Measurements from ENCODE around the gene SUGCT. TPM values are rescaled to one million over a fixed set of nuclear protein-coding genes. Genes with fewer than 3 reads are reported as not detected.

The SUGCT gene
- total and polyA plus RNA-seq, 9 of the 15 experiments (the other 6 are each of a cell fraction or from before 2014, with no cell fraction given) = 0.58 to 2.5 (median 1.4) TPM

DNA sequence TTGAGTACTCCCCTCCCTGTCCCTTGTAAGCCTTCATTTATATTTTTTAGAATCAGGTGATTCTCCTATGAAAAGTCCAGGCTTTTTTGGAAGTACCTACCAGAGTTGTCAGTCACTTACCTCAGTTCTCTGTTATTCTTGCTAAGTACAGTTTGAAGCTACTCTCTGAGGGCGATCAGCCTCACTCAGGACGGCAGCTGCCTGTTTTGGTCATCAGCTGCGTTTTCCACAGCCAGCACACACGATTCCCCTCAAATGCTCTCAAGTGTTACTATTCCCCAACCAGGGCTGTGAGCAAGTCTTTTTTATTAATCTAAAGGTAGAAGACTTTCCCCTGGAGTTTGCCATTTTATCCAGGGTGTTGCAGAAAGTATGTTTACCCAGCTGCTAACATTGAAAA, 328.6 kb downstream of the SUGCT start:
- no TSS peak for BruUV-seq (replicated peaks)
- CTCF ChIA-PET (ENCODE audit: low intra/inter-chr PET ratio) = no interaction called here
- FAIRE-seq = no peak
- Histone ChIP-seq H3K27ac (ENCODE audit: extremely low read depth, low read depth, low read length) (no peak overlapping the region), H3K79me2 (ENCODE audit: control insufficient read depth, insufficient read depth, low read length) (no peaks in the 10 kb centered on the region), H3K9ac (ENCODE audit: insufficient read depth in 1 of 2, low read depth in 2 of 2, low read length in 2 of 2) (no peak overlapping the region), H3K9me3 (replicated peaks; ENCODE audit: control insufficient read depth, insufficient read depth, low read depth, low read length) (no peaks in the 10 kb centered on the region), H3K4me1 (replicated peaks in 1 of 2; ENCODE audit: control insufficient read depth in 2 of 2, insufficient read depth in 2 of 2, low read length in 2 of 2) (no peaks in the 10 kb centered on the region), H3K9me1 (ENCODE audit: control insufficient read depth, insufficient read depth, low read length) (no peaks in the 10 kb centered on the region), H3K36me3 (ENCODE audit: control insufficient read depth, insufficient read depth, low read length) (no peaks in the 10 kb centered on the region), H2AFZ (ENCODE audit: low read depth, low read length) (no peak overlapping the region), H3K4me2 (ENCODE audit: insufficient read depth, low read length) (no peak overlapping the region), H4K20me1 (replicated peaks; ENCODE audit: control insufficient read depth, insufficient read depth, low read length) (no peaks in the 10 kb centered on the region), H3K27me3 (ENCODE audit: control insufficient read depth in 2 of 2, insufficient read depth in 2 of 2, low read length in 2 of 2) (no peaks in the 10 kb centered on the region), H3K4me3 (no peak overlapping the region)
- in situ Hi-C loops (cut with MboI) = no loop called here
- intact Hi-C loops (cut with micrococcal nuclease) = no loop called here
- no peak for DNase-seq (ENCODE audit: extremely low read depth in 1 of 4, low spot score in 3 of 4)
- 2% methylated on average over 4 of the region's 4 CpGs for WGBS (ENCODE audit: insufficient coverage, low coverage, missing lambda C conversion rate)
- ATAC-seq = no peak
- POLR2A ChIA-PET = no interaction called here
- TF ChIP-seq RAD21 (CRISPR knock-in tag; conservative IDR thresholded peaks at IDR 0.05 in 1 of 2, IDR thresholded peaks at IDR 0.05 in 1 of 2) = no peak
- no peak for TF ChIP-seq ZSCAN29 (IDR thresholded peaks at IDR 0.05)
- TF ChIP-seq RBM17 (IDR thresholded peaks at IDR 0.05; ENCODE audit: borderline replicate concordance, low read depth, low read length) = no peak
- TF ChIP-seq CBFA2T3 (IDR thresholded peaks at IDR 0.05) = no peak
- TF ChIP-seq ZFP1 (CRISPR knock-in tag; IDR thresholded peaks at IDR 0.05) = no peak
- TF ChIP-seq SPI1 (IDR thresholded peaks at IDR 0.05; ENCODE audit: borderline replicate concordance, low read depth, low read length) = no peak
- no peak for TF ChIP-seq POU5F1 (IDR thresholded peaks at IDR 0.05; ENCODE audit: borderline replicate concordance, low read depth, low read length, partially characterized antibody)
- TF ChIP-seq ZNF764 (CRISPR knock-in tag; IDR thresholded peaks at IDR 0.05; ENCODE audit: low read depth) = no peak
- TF ChIP-seq ZNF507 (tag; conservative IDR thresholded peaks at IDR 0.05) = no peak
- no peak for TF ChIP-seq NFATC3 (IDR thresholded peaks at IDR 0.05)
- TF ChIP-seq, protein P1, sequence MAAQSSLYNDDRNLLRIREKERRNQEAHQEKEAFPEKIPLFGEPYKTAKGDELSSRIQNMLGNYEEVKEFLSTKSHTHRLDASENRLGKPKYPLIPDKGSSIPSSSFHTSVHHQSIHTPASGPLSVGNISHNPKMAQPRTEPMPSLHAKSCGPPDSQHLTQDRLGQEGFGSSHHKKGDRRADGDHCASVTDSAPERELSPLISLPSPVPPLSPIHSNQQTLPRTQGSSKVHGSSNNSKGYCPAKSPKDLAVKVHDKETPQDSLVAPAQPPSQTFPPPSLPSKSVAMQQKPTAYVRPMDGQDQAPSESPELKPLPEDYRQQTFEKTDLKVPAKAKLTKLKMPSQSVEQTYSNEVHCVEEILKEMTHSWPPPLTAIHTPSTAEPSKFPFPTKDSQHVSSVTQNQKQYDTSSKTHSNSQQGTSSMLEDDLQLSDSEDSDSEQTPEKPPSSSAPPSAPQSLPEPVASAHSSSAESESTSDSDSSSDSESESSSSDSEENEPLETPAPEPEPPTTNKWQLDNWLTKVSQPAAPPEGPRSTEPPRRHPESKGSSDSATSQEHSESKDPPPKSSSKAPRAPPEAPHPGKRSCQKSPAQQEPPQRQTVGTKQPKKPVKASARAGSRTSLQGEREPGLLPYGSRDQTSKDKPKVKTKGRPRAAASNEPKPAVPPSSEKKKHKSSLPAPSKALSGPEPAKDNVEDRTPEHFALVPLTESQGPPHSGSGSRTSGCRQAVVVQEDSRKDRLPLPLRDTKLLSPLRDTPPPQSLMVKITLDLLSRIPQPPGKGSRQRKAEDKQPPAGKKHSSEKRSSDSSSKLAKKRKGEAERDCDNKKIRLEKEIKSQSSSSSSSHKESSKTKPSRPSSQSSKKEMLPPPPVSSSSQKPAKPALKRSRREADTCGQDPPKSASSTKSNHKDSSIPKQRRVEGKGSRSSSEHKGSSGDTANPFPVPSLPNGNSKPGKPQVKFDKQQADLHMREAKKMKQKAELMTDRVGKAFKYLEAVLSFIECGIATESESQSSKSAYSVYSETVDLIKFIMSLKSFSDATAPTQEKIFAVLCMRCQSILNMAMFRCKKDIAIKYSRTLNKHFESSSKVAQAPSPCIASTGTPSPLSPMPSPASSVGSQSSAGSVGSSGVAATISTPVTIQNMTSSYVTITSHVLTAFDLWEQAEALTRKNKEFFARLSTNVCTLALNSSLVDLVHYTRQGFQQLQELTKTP (IDR thresholded peaks at IDR 0.05; ENCODE audit: low read depth in 1 of 2, partially characterized antibody in 2 of 2) = no peak
- no peak for TF ChIP-seq SREBF2 (CRISPR knock-in tag; IDR thresholded peaks at IDR 0.05)
- TF ChIP-seq CCAR2 (IDR thresholded peaks at IDR 0.05; ENCODE audit: low read depth, low read length) = no peak
- no peak for TF ChIP-seq ZNF184 (CRISPR knock-in tag; IDR thresholded peaks at IDR 0.05)
- TF ChIP-seq, protein P2, sequence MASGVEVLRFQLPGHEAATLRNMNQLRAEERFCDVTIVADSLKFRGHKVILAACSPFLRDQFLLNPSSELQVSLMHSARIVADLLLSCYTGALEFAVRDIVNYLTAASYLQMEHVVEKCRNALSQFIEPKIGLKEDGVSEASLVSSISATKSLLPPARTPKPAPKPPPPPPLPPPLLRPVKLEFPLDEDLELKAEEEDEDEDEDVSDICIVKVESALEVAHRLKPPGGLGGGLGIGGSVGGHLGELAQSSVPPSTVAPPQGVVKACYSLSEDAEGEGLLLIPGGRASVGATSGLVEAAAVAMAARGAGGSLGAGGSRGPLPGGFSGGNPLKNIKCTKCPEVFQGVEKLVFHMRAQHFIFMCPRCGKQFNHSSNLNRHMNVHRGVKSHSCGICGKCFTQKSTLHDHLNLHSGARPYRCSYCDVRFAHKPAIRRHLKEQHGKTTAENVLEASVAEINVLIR (CRISPR knock-in tag; IDR thresholded peaks at IDR 0.05) = no peak
- TF ChIP-seq, protein P3, sequence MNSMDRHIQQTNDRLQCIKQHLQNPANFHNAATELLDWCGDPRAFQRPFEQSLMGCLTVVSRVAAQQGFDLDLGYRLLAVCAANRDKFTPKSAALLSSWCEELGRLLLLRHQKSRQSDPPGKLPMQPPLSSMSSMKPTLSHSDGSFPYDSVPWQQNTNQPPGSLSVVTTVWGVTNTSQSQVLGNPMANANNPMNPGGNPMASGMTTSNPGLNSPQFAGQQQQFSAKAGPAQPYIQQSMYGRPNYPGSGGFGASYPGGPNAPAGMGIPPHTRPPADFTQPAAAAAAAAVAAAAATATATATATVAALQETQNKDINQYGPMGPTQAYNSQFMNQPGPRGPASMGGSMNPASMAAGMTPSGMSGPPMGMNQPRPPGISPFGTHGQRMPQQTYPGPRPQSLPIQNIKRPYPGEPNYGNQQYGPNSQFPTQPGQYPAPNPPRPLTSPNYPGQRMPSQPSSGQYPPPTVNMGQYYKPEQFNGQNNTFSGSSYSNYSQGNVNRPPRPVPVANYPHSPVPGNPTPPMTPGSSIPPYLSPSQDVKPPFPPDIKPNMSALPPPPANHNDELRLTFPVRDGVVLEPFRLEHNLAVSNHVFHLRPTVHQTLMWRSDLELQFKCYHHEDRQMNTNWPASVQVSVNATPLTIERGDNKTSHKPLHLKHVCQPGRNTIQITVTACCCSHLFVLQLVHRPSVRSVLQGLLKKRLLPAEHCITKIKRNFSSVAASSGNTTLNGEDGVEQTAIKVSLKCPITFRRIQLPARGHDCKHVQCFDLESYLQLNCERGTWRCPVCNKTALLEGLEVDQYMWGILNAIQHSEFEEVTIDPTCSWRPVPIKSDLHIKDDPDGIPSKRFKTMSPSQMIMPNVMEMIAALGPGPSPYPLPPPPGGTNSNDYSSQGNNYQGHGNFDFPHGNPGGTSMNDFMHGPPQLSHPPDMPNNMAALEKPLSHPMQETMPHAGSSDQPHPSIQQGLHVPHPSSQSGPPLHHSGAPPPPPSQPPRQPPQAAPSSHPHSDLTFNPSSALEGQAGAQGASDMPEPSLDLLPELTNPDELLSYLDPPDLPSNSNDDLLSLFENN (IDR thresholded peaks at IDR 0.05; ENCODE audit: low read depth in 2 of 2, low read length in 2 of 2) = no peak

All from K562 (cell line).